ENCODE data around the gene MGAT4B. TPM values are rescaled to one million over a fixed set of nuclear protein-coding genes. Genes with fewer than 3 reads are reported as not detected.

MGAT4B gene
- total RNA-seq, 1 experiment from 2014 or later: 148 TPM

DNA sequence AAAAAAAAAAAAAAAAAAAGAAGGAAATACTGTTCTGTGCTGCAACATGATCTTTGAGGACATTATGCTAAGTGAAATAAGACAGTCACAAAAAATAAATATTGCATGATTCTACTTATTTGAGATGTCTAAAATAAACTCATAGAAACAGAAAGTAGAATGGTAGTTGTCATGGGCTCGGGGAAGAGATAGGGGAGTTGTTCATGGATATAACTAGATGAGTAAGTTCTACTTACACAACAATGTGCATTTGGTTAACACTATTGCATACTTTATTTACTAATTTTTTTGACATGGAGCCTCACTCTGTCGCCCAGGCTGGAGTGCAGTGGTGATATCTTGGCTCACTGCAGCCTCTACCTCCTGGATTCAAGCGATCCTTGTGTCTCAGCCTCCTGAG, 58.9 kb downstream of the MGAT4B start:
- no peak for DNase-seq (ENCODE audit: low read depth, low spot score)
- ChIA-PET CTCF (no interaction called here), POLR2A (no interaction called here)

More for the DNA sequence above, 58.9 kb downstream of the MGAT4B start:
- Histone ChIP-seq H3K27ac (ENCODE audit: low read depth, low read length) (no peak overlapping the region), H2AFZ (ENCODE audit: low read depth, low read length, poor library complexity, severe bottlenecking) (no peak overlapping the region), H3K79me2 (ENCODE audit: insufficient read depth, low read length) (peaks cover 78% of the 10 kb centered on the region), H4K20me1 (ENCODE audit: insufficient read depth) (0 out of 2 replicates have a peak, but pooled peaks cover 10% of the 10 kb centered on the region), H3K4me1 (ENCODE audit: control insufficient read depth in 1 of 2, insufficient read depth in 2 of 2, low read length in 2 of 2) (no peaks in the 10 kb centered on the region), H3K9me3 (ENCODE audit: control insufficient read depth in 1 of 2, insufficient read depth in 1 of 2, low read depth in 1 of 2, low read length in 2 of 2) (no peaks in the 10 kb centered on the region), H3K27me3 (ENCODE audit: insufficient read depth, low read length) (no peaks in the 10 kb centered on the region), H3K9me2 (ENCODE audit: insufficient read depth) (no peaks in the 10 kb centered on the region), H3K4me2 (ENCODE audit: low read length) (no peak overlapping the region), H3K36me3 (ENCODE audit: control insufficient read depth in 1 of 2, insufficient read depth in 2 of 2, low read length in 2 of 2) (no peaks in the 10 kb centered on the region; a peak in 2 of 4 replicates), H3K4me3 (replicated peaks in 1 of 2; ENCODE audit: low read depth in 1 of 2, low read length in 2 of 2) (no peak overlapping the region), H3K9ac (ENCODE audit: low read length) (no peak overlapping the region)
- BruUV-seq (replicated peaks): no TSS peak
- intact Hi-C loops (cut with micrococcal nuclease): no loop called here
- TF ChIP-seq SP1 (IDR thresholded peaks at IDR 0.05; ENCODE audit: low read depth): no peak
- no peak for ATAC-seq
- RAD21 ChIA-PET (ENCODE audit: low non-redundant PET in 1 of 2, low total read pairs in 2 of 2, uncharacterized antibody in 2 of 2, unreplicated experiment in 2 of 2): no interaction called here

MicroRNAs within 50 kb of the gene (microRNA counts, 767-probe panel; counts per million panel counts)
- microRNA hsa-miR-1229: not detected

Small RNA genes lying within 50 kb of the gene (microRNA-seq; reads per million reads assigned to microRNA genes)
- gene MIR1229 (ENCODE audit: borderline number of aligned reads): 7.3 reads per million, percentile 20 among the genes with 10 or more reads in this experiment

Other genes with a start within 250 kb of the MGAT4B start
- gene HNRNPH1, start 183.2 kb downstream of the MGAT4B start, total RNA-seq (2021; ENCODE audit: unreplicated experiment): 788 TPM
- gene CBY3, start 125.8 kb downstream of the MGAT4B start, total RNA-seq (2021; ENCODE audit: unreplicated experiment): not detected
- gene CANX, start 107.9 kb downstream of the MGAT4B start, total RNA-seq (2021; ENCODE audit: unreplicated experiment): 766 TPM
- 29.5 TPM for gene MAML1, start 74.0 kb downstream of the MGAT4B start, total RNA-seq (2021; ENCODE audit: unreplicated experiment)
- 5.0 TPM for gene LTC4S, start 12.9 kb downstream of the MGAT4B start, total RNA-seq (2021; ENCODE audit: unreplicated experiment)
- gene SQSTM1, start 14.0 kb upstream of the MGAT4B start, total RNA-seq (2021; ENCODE audit: unreplicated experiment): 299 TPM
- 36.2 TPM for gene MRNIP, start 52.0 kb upstream of the MGAT4B start, total RNA-seq (2021; ENCODE audit: unreplicated experiment)
- gene TBC1D9B, start 101.0 kb upstream of the MGAT4B start, total RNA-seq (2021; ENCODE audit: unreplicated experiment): 127 TPM

All from HCT116 (cell line).